ENCODE measurements around the gene BCL2L15.

GRCh38 chr1:113895098-113895497, 7.7 kb upstream of the BCL2L15 start:
- no peak for TF ChIP-seq CTCF (IDR thresholded peaks at IDR 0.05; ENCODE audit: insufficient read depth, low read depth, low read length)
- no peak for TF ChIP-seq EZH2 (IDR thresholded peaks at IDR 0.05; ENCODE audit: insufficient read depth, low read length)
